Esophagus muscularis mucosa (tissue), 4 donors: ENCODE data around the gene COX8A. TPM values are rescaled to one million over a fixed set of nuclear protein-coding genes. Genes with fewer than 3 reads are reported as not detected.

Source experiments
- DNase-seq: peaks from one replicate; pipeline ENCODE4 v3.0.0-alpha.2; 2017; ENCODE audit errors: extremely low spot score
- H3K27ac ChIP-seq, 4 donors: fragments of 200-600 bp; sonication (generic); replicated peaks in 1 of 4; 1 replicate in 3 of 4; 2 replicates in 1 of 4; pipeline ENCODE4 v1.5.1; 2016 to 2019; ENCODE audit warnings: mild to moderate bottlenecking in 1 of 4
- H3K27me3 ChIP-seq, 4 donors: fragments of 200-600 bp; sonication (generic); one replicate each; pipeline versions ENCODE4 v1.5.1 to v1.6.0; 2016 to 2019
- H3K36me3 ChIP-seq, 4 donors: fragments of 200-600 bp; sonication (generic); one replicate each; pipeline ENCODE4 v1.5.1; 2016 to 2019
- H3K4me1 ChIP-seq, 4 donors: fragments of 200-600 bp; sonication (generic); one replicate each; pipeline ENCODE4 v1.5.1; 2016 to 2019
- H3K4me3 ChIP-seq, 4 donors: fragments of 200-600 bp; sonication (generic); 1 replicate in 2 of 4; 2 replicates in 2 of 4; pipeline ENCODE4 v1.5.1; 2016 to 2019; ENCODE audit warnings: mild to moderate bottlenecking in 4 of 4, moderate library complexity in 1 of 4
- H3K9me3 ChIP-seq, 4 donors: fragments of 200-600 bp; sonication (generic); 1 replicate in 3 of 4; 2 replicates in 1 of 4; pipeline ENCODE4 v1.5.1; 2016 to 2019
- EP300 ChIP-seq: sonication (generic); formaldehyde crosslinking; IDR thresholded peaks from one replicate; pipeline ENCODE4 v1.6.1; 2017; ENCODE audit warnings: antibody characterized with exemption
- POLR2A ChIP-seq: fragments of 450-650 bp; IDR thresholded peaks from one replicate; pipeline ENCODE4 v1.6.1; 2017; ENCODE audit warnings: antibody characterized with exemption, moderate library complexity, mild to moderate bottlenecking, low read depth
- POLR2AphosphoS5 ChIP-seq, 2 donors: sonication (generic); formaldehyde crosslinking; IDR thresholded peaks; one replicate each; pipeline ENCODE4 v1.6.1; 2017; ENCODE audit warnings: antibody characterized with exemption in 2 of 2
- WGBS: methylation state at CpG from one replicate; pipeline ENCODE4 v1.1.5; 2018; 5-methylcytosine and 5-hydroxymethylcytosine counted together
- intact Hi-C: fragments of 100-400 bp; cut with DNase I; formaldehyde crosslinking; loops from one replicate; pipeline ENCODE4 v1.15.1; 2023
- total RNA-seq, 4 donors: library from RNA; depleted of rRNA; stranded (reverse); fragments of >200 nt; gene quantifications; one replicate each; pipeline versions ENCODE4 v1.1.0 to v1.2.1, GENCODE V29; 2016
- TF ChIP-seq, protein P1 (sequence below), 3 experiments: fragments of 200-600 bp in 2 of 3; fragments of 450-650 bp in 1 of 3; sonication (generic) in 2 of 3; IDR thresholded peaks; one replicate each; pipeline ENCODE4 v1.5.1; 2017 to 2019; ENCODE audit warnings: antibody characterized with exemption in 3 of 3, mild to moderate bottlenecking in 2 of 3, moderate library complexity in 1 of 3

Gene COX8A, protein sequence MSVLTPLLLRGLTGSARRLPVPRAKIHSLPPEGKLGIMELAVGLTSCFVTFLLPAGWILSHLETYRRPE
- total RNA-seq = 100 to 1,000 TPM; 393 to 518 (median 445) TPM

DNA sequence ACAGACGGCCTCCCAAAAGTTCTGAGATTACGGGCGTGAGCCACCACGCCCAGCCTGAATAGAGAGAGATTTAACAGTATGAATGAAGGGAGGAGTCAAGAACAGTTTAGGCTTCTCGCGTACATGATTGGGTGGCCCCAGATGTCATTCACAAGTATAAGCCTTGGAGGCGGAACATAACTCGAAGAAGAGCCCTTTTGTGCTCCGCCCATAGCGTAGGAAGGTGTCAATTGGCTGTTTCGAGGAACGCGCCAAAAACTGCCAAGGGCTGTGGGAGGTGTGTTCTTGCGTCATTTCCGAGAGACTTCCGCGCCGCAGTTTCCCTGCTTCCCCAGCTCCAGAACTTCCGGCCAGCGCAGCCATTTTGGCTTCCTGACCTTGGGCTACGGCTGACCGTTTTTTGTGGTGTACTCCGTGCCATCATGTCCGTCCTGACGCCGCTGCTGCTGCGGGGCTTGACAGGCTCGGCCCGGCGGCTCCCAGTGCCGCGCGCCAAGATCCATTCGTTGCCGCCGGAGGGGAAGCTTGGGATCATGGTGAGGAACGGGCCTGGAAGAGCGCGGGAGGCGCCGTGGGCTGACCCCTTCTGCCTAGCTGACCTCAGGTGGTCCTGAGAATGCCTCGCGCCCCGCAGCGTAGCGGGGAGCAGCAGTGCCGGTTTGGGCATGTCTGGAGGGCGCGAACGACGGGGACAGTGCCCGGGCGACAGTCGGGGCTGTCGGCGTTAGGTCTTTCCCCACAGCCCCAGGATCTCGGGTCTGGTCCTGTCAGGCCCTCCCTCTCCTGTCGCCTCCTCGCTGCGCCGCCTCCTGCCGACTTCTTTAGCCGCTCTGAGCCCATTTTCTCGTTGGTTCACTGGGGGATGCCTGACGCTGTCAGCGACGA lies at the start of gene COX8A:
Gene COX8A, plus strand, starts transcription at position 362 of the 885 bp plus-strand sequence. Its CDS starts 61 bp downstream, at position 423.
- peak; percentile 99 for DNase-seq
- Histone ChIP-seq H3K27ac (peak within 1 kb of the TSS; percentile 92 to 99 (median 94)), H3K9me3 (no peaks in the 10 kb centered on the region), H3K4me1 (peaks cover 26 to 51% (median 48%) of the 10 kb centered on the region in 4 donors), H3K4me3 (peak within 1 kb of the TSS; percentile 67 to 96 (median 90)), H3K36me3 (peaks cover 5 to 19% (median 13%) of the 10 kb centered on the region in 4 donors), H3K27me3 (peaks cover 0 to 10% (median 2%) of the 10 kb centered on the region in 4 donors)
- WGBS = under 1% methylated on average over 28 of the region's 67 CpGs
- intact Hi-C loops = no loop called here
- TF ChIP-seq POLR2AphosphoS5 (IDR thresholded peaks at IDR 0.05) (peak; percentile 91), EP300 (no peak), POLR2A (no peak)
- TF ChIP-seq, protein P1, sequence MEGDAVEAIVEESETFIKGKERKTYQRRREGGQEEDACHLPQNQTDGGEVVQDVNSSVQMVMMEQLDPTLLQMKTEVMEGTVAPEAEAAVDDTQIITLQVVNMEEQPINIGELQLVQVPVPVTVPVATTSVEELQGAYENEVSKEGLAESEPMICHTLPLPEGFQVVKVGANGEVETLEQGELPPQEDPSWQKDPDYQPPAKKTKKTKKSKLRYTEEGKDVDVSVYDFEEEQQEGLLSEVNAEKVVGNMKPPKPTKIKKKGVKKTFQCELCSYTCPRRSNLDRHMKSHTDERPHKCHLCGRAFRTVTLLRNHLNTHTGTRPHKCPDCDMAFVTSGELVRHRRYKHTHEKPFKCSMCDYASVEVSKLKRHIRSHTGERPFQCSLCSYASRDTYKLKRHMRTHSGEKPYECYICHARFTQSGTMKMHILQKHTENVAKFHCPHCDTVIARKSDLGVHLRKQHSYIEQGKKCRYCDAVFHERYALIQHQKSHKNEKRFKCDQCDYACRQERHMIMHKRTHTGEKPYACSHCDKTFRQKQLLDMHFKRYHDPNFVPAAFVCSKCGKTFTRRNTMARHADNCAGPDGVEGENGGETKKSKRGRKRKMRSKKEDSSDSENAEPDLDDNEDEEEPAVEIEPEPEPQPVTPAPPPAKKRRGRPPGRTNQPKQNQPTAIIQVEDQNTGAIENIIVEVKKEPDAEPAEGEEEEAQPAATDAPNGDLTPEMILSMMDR (IDR thresholded peaks at IDR 0.05) = peak in 1 of 3 experiments; percentile 18

DNA sequence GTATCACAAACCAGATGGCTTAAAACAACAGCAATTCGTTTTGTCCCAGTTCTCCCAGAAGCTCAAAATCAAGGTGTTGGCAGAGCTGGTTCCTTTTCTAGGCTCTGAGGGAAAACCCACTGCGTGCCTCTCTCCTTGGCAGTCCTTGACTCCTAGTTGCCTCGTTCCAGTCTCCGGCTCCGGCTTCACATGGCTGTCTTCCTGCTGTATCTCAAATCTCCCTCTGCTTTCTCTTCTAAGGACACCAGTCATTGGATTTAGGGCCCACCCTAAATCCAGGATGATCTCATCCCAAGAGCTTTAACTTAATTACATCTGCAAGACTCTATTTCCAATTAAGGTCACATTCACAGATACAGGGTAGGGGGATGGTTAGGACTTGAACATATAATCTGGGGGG lies 44.8 kb upstream of the COX8A start:
- H3K9me3 ChIP-seq = no peaks in the 10 kb centered on the region
- 96% methylated on average over 5 of the region's 5 CpGs for WGBS
- H3K36me3 ChIP-seq = no peaks in the 10 kb centered on the region

DNA sequence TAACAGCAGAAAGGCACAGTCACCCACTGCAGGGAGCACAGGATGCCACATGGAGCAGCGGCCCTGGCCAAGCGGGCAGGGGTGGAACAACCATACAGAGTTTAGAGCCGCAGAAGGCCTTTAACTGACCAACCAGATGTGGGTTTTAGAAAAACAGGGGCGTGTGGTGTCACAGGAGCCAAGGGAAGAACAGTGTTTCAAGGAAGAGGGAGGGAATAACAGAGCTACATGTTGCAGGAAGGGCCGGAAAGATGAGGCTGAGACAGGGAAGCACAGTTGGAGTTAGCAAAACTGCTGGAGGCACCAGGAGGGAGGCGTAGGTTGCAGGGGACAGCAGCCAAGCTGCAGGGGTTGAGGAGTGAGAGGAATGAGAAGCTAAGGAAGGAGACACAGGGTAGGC lies 43.4 kb upstream of the COX8A start:
- no peak overlapping the region for H3K27ac ChIP-seq
- no peaks in the 10 kb centered on the region for H3K4me1 ChIP-seq
- TF ChIP-seq, protein P1 (IDR thresholded peaks at IDR 0.05) = no peak
- TF ChIP-seq EP300 (no peak), POLR2AphosphoS5 (IDR thresholded peaks at IDR 0.05) (no peak), POLR2A (no peak)
- no peaks in the 10 kb centered on the region for H3K9me3 ChIP-seq
- H3K4me3 ChIP-seq = no peak overlapping the region
- WGBS = 80% methylated on average over 6 of the region's 6 CpGs
- H3K27me3 ChIP-seq = no peaks in the 10 kb centered on the region
- intact Hi-C loops = no loop called here
- H3K36me3 ChIP-seq = no peaks in the 10 kb centered on the region
- no peak for DNase-seq

More for the DNA sequence above, 44.8 kb upstream of the COX8A start:
- TF ChIP-seq POLR2AphosphoS5 (IDR thresholded peaks at IDR 0.05) (no peak), EP300 (no peak), POLR2A (no peak)
- TF ChIP-seq, protein P1 (IDR thresholded peaks at IDR 0.05) = no peak
- no peak overlapping the region for H3K27ac ChIP-seq
- H3K4me3 ChIP-seq = no peak overlapping the region
- no peaks in the 10 kb centered on the region for H3K4me1 ChIP-seq
- no peak for DNase-seq
- H3K27me3 ChIP-seq = no peaks in the 10 kb centered on the region
- intact Hi-C loops = no loop called here

DNA sequence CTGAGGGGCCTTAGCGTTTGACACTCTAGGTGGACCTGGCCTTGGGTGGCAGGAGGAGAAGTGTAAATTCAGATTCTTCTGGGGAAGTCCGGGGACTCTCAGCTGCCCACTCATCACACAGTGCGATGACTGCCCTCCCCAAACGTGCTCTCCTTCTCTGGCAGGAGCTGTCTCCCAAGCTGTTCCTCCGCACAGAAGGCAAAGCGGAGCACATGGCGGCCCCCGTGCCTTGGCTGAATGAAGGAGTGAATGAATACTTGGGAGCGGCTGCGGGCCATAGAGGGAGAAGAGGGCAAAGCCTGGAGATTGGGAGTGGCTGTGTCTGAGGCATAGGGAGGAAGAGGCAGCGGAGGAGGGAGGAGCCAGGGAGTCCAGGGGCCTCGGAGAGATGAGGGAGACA lies 42.5 kb upstream of the COX8A start:
- H3K27me3 ChIP-seq = no peaks in the 10 kb centered on the region
- H3K4me3 ChIP-seq = no peak overlapping the region
- H3K36me3 ChIP-seq = no peaks in the 10 kb centered on the region
- intact Hi-C loops = no loop called here
- DNase-seq = no peak
- H3K4me1 ChIP-seq = no peaks in the 10 kb centered on the region
- no peak overlapping the region for H3K27ac ChIP-seq
- 80% methylated on average over 12 of the region's 12 CpGs for WGBS
- H3K9me3 ChIP-seq = no peaks in the 10 kb centered on the region
- TF ChIP-seq POLR2AphosphoS5 (IDR thresholded peaks at IDR 0.05) (no peak), EP300 (no peak), POLR2A (no peak)
- TF ChIP-seq, protein P1 (IDR thresholded peaks at IDR 0.05) = no peak
